PC-9 (cell line): Measurements from ENCODE around the gene MACROD2. TPM values are rescaled to one million over a fixed set of nuclear protein-coding genes. Genes with fewer than 3 reads are reported as not detected.

Experiments used
- BruUV-seq: library from RNA; stranded (reverse); fragments of 400-500 nt; replicated peaks from 2 replicates; lab custom pipeline; 2021; lab: Mats Ljungman, UMichigan
- CTCF ChIA-PET: fragments of 300-600 bp; sonication (Branson Sonifier 250); formaldehyde crosslinking; loops from one replicate; lab custom pipeline; 2022; ENCODE audit warnings: antibody characterized with exemption; lab: Charles Lee
- POLR2A ChIA-PET: fragments of 300-600 bp; sonication (Branson Sonifier 250); formaldehyde crosslinking; loops from one replicate; lab custom pipeline; 2022; ENCODE audit warnings: antibody characterized with exemption; ENCODE audit not compliant: unreplicated experiment; lab: Charles Lee
- DNase-seq, 2 experiments: peaks; one replicate each; pipeline versions ENCODE4 v3.0.0 to v3.0.0-alpha.2; 2015 to 2022; ENCODE audit warnings: mixed read lengths in 1 of 2
- H2AFZ ChIP-seq: fragments of 200-600 bp; sonication (generic); 2 replicates; pipeline ENCODE4 v1.8.1; 2017; ENCODE audit warnings: antibody characterized with exemption
- H3F3A ChIP-seq: fragments of 200-600 bp; sonication (generic); 2 replicates; pipeline ENCODE4 v1.8.1; 2017; ENCODE audit warnings: antibody characterized with exemption, mild to moderate bottlenecking, low read depth; ENCODE audit not compliant: insufficient read depth
- H3K27ac ChIP-seq: fragments of 200-600 bp; sonication (generic); 2 replicates; pipeline ENCODE4 v1.6.1; 2016; ENCODE audit warnings: mixed run types
- H3K27me3 ChIP-seq: fragments of 200-600 bp; sonication (generic); 2 replicates; pipeline ENCODE4 v1.6.1; 2016; ENCODE audit warnings: low read depth, mixed run types; ENCODE audit not compliant: insufficient read depth
- H3K36me3 ChIP-seq: fragments of 200-600 bp; sonication (generic); 2 replicates; pipeline ENCODE4 v1.6.1; 2016; ENCODE audit warnings: low read depth, mixed run types
- H3K4me1 ChIP-seq: fragments of 200-600 bp; sonication (generic); replicated peaks from 2 replicates; pipeline ENCODE4 v1.6.1; 2016; ENCODE audit warnings: mixed run types; ENCODE audit not compliant: insufficient read depth
- H3K4me2 ChIP-seq: fragments of 200-600 bp; sonication (generic); 2 replicates; pipeline ENCODE4 v1.6.1; 2017; ENCODE audit warnings: mixed run types
- H3K4me3 ChIP-seq: fragments of 200-600 bp; sonication (generic); 2 replicates; pipeline ENCODE4 v1.6.1; 2016; ENCODE audit warnings: mixed run types
- H3K79me2 ChIP-seq: fragments of 200-600 bp; sonication (generic); 2 replicates; pipeline ENCODE4 v1.6.1; 2017; ENCODE audit warnings: low read depth, mixed run types
- H3K9me2 ChIP-seq: fragments of 200-600 bp; sonication (generic); 2 replicates; pipeline ENCODE4 v1.8.1; 2017; ENCODE audit warnings: mild to moderate bottlenecking; ENCODE audit not compliant: insufficient read depth
- H3K9me3 ChIP-seq: fragments of 200-600 bp; sonication (generic); 2 replicates; pipeline ENCODE4 v1.8.1; 2016; ENCODE audit warnings: low read depth; ENCODE audit not compliant: insufficient read depth
- H4K20me1 ChIP-seq: fragments of 200-600 bp; sonication (generic); 2 replicates; pipeline ENCODE4 v1.8.1; 2017; ENCODE audit not compliant: insufficient read depth
- CTCF ChIP-seq: fragments of 200-600 bp; sonication (generic); conservative IDR thresholded peaks from 2 replicates; pipeline ENCODE4 v1.6.1; 2017; ENCODE audit warnings: mixed run types, antibody characterized with exemption, mild to moderate bottlenecking, moderate library complexity
- EZH2 ChIP-seq: fragments of 200-600 bp; sonication (generic); IDR thresholded peaks from 2 replicates; pipeline ENCODE4 v1.8.0; 2017; ENCODE audit warnings: antibody characterized with exemption, low read depth
- intact Hi-C: fragments of 100-400 bp; cut with micrococcal nuclease; formaldehyde crosslinking; loops from one replicate; pipeline ENCODE4 v1.10.0; 2022; ENCODE audit not compliant: unreplicated experiment
- total RNA-seq: library from RNA; stranded (reverse); gene quantifications from 2 replicates; pipeline ENCODE4 v1.2.3, GENCODE V29; 2021

Gene MACROD2
- total RNA-seq, 1 experiment from 2014 or later: 11.4 TPM

- Histone ChIP-seq H3K27me3 (no peaks in the 10 kb centered on the region), H3K27ac (no peak overlapping the region), H3K4me2 (no peak overlapping the region), H2AFZ (no peak overlapping the region), H3F3A (peaks cover 14% of the 10 kb centered on the region; the same call in 1 of the 2 replicates), H3K4me3 (no peak overlapping the region), H3K79me2 (no peaks in the 10 kb centered on the region), H3K9me2 (no peaks in the 10 kb centered on the region), H3K36me3 (no peaks in the 10 kb centered on the region), H4K20me1 (no peaks in the 10 kb centered on the region), H3K9me3 (no peaks in the 10 kb centered on the region), H3K4me1 (peaks cover 17% of the 10 kb centered on the region)
- POLR2A ChIA-PET: no interaction called here
- BruUV-seq: no TSS peak
- intact Hi-C loops: loop anchor here (5.0 kb wide), 1 partner anchor 46 kb away; no protein-coding TSS in a partner anchor
- CTCF ChIA-PET: no interaction called here
- no peak for DNase-seq
- no peak for TF ChIP-seq EZH2
- no peak for TF ChIP-seq CTCF
These were observed 921.1 kb downstream of the MACROD2 start for GRCh38 chr20:14916360-14916920.

GRCh38 chr20:14918281-14918680 lies 923.0 kb downstream of the MACROD2 start:
- peaks cover 17% of the 10 kb centered on the region for H3K4me1 ChIP-seq
- H2AFZ ChIP-seq: no peak overlapping the region
- intact Hi-C loops: loop anchor here (5.0 kb wide), 1 partner anchor 44 kb away; no protein-coding TSS in a partner anchor
- H4K20me1 ChIP-seq: no peaks in the 10 kb centered on the region
- H3K79me2 ChIP-seq: no peaks in the 10 kb centered on the region
- no peak overlapping the region for H3K4me3 ChIP-seq
- POLR2A ChIA-PET: no interaction called here
- no peak overlapping the region for H3K27ac ChIP-seq
- no peak overlapping the region for H3K4me2 ChIP-seq
- CTCF ChIA-PET: no interaction called here
- no TSS peak for BruUV-seq
- DNase-seq: no peak
- no peaks in the 10 kb centered on the region for H3K36me3 ChIP-seq
- no peaks in the 10 kb centered on the region for H3K9me2 ChIP-seq
- TF ChIP-seq EZH2: no peak
- TF ChIP-seq CTCF: no peak
- no peaks in the 10 kb centered on the region for H3K9me3 ChIP-seq
- H3K27me3 ChIP-seq: no peaks in the 10 kb centered on the region
- peaks cover 14% of the 10 kb centered on the region; the same call in 1 of the 2 replicates for H3F3A ChIP-seq

- intact Hi-C loops: loop anchor here (5.0 kb wide), 1 partner anchor 43 kb away; no protein-coding TSS in a partner anchor
- peak overlapping the region; percentile 63 for H3K27ac ChIP-seq
- H3K79me2 ChIP-seq: no peaks in the 10 kb centered on the region
- peaks cover 14% of the 10 kb centered on the region; the same call in 1 of the 2 replicates for H3F3A ChIP-seq
- no peaks in the 10 kb centered on the region for H3K9me3 ChIP-seq
- H3K4me2 ChIP-seq: peak overlapping the region; percentile 69
- TF ChIP-seq EZH2 (no peak), CTCF (no peak)
- no TSS peak for BruUV-seq
- ChIA-PET POLR2A (no interaction called here), CTCF (no interaction called here)
- DNase-seq: no peak
- no peak overlapping the region for H3K4me3 ChIP-seq
- no peak overlapping the region for H2AFZ ChIP-seq
- no peaks in the 10 kb centered on the region for H3K36me3 ChIP-seq
- no peaks in the 10 kb centered on the region for H3K27me3 ChIP-seq
- peaks cover 18% of the 10 kb centered on the region for H3K4me1 ChIP-seq
- no peaks in the 10 kb centered on the region for H3K9me2 ChIP-seq
- no peaks in the 10 kb centered on the region for H4K20me1 ChIP-seq
These were observed 923.7 kb downstream of the MACROD2 start for GRCh38 chr20:14918976-14919375.
